Heart right ventricle (tissue), 16 donors: ENCODE measurements around the gene CLDN7. TPM values are rescaled to one million over a fixed set of nuclear protein-coding genes. Genes with fewer than 3 reads are reported as not detected.
A peak's percentile ranks its signal among the peaks of the same experiment; 100 is the strongest.

Experiments
- ATAC-seq, 8 donors: fragments of 200-7000 bp; cut with Tn5 transposase; one replicate each; pipeline ENCODE4 v1.9.1; 2020; ENCODE audit warnings: mild to moderate bottlenecking in 8 of 8, moderate library complexity in 8 of 8, moderate number of reproducible peaks in 1 of 8
- DNase-seq, 2 donors: peaks; one replicate each; pipeline ENCODE4 v3.0.0-alpha.2; 2020
- H3K27ac ChIP-seq, 10 donors: fragments of 200-600 bp; sonication (generic) in 2 of 10; one replicate each; pipeline versions ENCODE4 v1.5.0 to v1.8.0; 2020 to 2022; ENCODE audit warnings: mild to moderate bottlenecking in 3 of 10
- H3K27me3 ChIP-seq, 7 donors: fragments of 200-600 bp; one replicate each; pipeline ENCODE4 v1.8.0; 2021 to 2022; ENCODE audit warnings: mild to moderate bottlenecking in 2 of 7
- H3K36me3 ChIP-seq, 9 donors: fragments of 200-600 bp; sonication (generic) in 1 of 9; one replicate each; pipeline versions ENCODE4 v1.5.0 to v1.8.0; 2020 to 2022; ENCODE audit warnings: mild to moderate bottlenecking in 2 of 9
- H3K4me1 ChIP-seq, 9 donors: fragments of 200-600 bp; sonication (generic) in 1 of 9; one replicate each; pipeline versions ENCODE4 v1.5.0 to v1.8.0; 2020 to 2022; ENCODE audit warnings: mild to moderate bottlenecking in 4 of 9
- H3K4me3 ChIP-seq, 10 donors: fragments of 200-600 bp; sonication (generic) in 2 of 10; one replicate each; pipeline versions ENCODE4 v1.5.0 to v1.8.0; 2020 to 2022; ENCODE audit warnings: mild to moderate bottlenecking in 7 of 10, moderate library complexity in 2 of 10
- H3K9me3 ChIP-seq, 11 donors: fragments of 200-600 bp in 10 of 11; sonication (generic) in 2 of 11; one replicate each; pipeline versions ENCODE4 v1.5.0 to v1.8.0; 2013 to 2022; ENCODE audit warnings: mild to moderate bottlenecking in 2 of 11, control low read depth in 1 of 11, moderate library complexity in 1 of 11
- CTCF ChIP-seq, 9 donors: fragments of 200-600 bp; sonication (generic) in 2 of 9; IDR thresholded peaks; one replicate each; pipeline versions ENCODE4 v1.5.0 to v1.8.0; 2021 to 2022; ENCODE audit warnings: antibody characterized with exemption in 9 of 9, mild to moderate bottlenecking in 5 of 9, moderate library complexity in 1 of 9
- WGBS, 2 donors: extraction: QIAGEN DNeasy Blood & Tissue Kit; methylation state at CpG; one replicate each; pipeline ENCODE4 v1.1.7; 2013; ENCODE audit warnings: inconsistent platforms in 1 of 2; 5-methylcytosine and 5-hydroxymethylcytosine counted together
- intact Hi-C, 10 donors: fragments of 100-400 bp; cut with DNase I; formaldehyde crosslinking; loops; one replicate each; pipeline versions ENCODE4 v1.11.1 to v1.14.2; 2022
- polyA plus RNA-seq, 2 donors: library from polyadenylated mRNA; stranded (reverse); fragments of 200-250 nt; gene quantifications; one replicate each; pipeline ENCODE4 v1.2.3, GENCODE V29; 2013
- total RNA-seq, 10 donors: library from RNA; stranded (reverse); fragmentation: NEBNext Ultra II Directional in 3 of 10; extraction: Animal tissue kit (Norgen Biotek cat#: 25700) in 3 of 10; gene quantifications; one replicate each; pipeline versions ENCODE4 v1.2.1 to v1.2.4, GENCODE V29; 2021 to 2023
- donor health status: Arrhythmogenic right ventricular cardiomyopathy.
- donor health status: ischemic (EF 13 %, LVEDD 7.1; RV severe dilation, severe dysfunction).
- donor health status: healthy with polysubstance abuse.
- donor health status: DM: no; HTN: yes; CAD: no.
- donor health status: DM: no; HTN: no; CAD: no.
- donor health status: ischemic (EF 25% LVEDD 6.9; RV normal size, moderate dysfunction).
- donor health status: ischemic (EF 25% LVEDD 5.7; RV mildly dilated, moderate dysfunction).
- donor health status: healthy.
- donor health status: DM: yes; HTN: yes; CAD: no.
- donor health status: Ischemic cardiomyopathy.
- donor health status: ischemic (EF 35%, LVEDD 5.7; RV mildly dilated, moderate dysfunction).
- donor health status: nonischemic (EF 11% LVEDD 7.7; RV severe dilation, severe dysfunction).
- donor health status: DM: yes; HTN: yes; CAD: no.
- donor health status: PGD.
- donor health status: ischemic (EF 29% LVEDD 5.4; RV normal size, mild dysfunction).
- donor health status: nonischemic (EF 23%, LVEDD 6.1; RV moderate dilation, normal function).

The CLDN7 gene
- total and polyA plus RNA-seq, 12 donors, result 0.39 to 2.5 (median 0.90) TPM

GRCh38 chr17:7292194-7292593 is 29.9 kb upstream of the CLDN7 start:
- Histone ChIP-seq H3K4me1 (peaks cover 21 to 70% (median 58%) of the 10 kb centered on the region in 9 donors), H3K4me3 (no peak overlapping the region), H3K27ac (peak overlapping the region in 6 of 10 donors; percentile 7 to 55 (median 27)), H3K9me3 (no peaks in the 10 kb centered on the region), H3K27me3 (peaks cover 0 to 80% (median 39%) of the 10 kb centered on the region in 7 donors), H3K36me3 (peaks cover 0 to 7% (median 0%) of the 10 kb centered on the region in 9 donors)
- WGBS, 2 donors, result 77 to 80% methylated on average over 2 of the region's 2 CpGs
- DNase-seq (no peak), ATAC-seq (no peak)
- TF ChIP-seq CTCF (IDR thresholded peaks at IDR 0.05), result no peak
- intact Hi-C loops, result loop anchor here in 4 of 10 donors (10.0 kb wide), 2 partner anchors 237 to 247 kb away; partner anchors contain the start of gene SLC16A11 (in 2 of the 4)

- DNase-seq, result no peak
- peak overlapping the region in 7 of 10 donors; percentile 3 to 51 (median 22) for H3K27ac ChIP-seq
- peaks cover 0 to 22% (median 2%) of the 10 kb centered on the region in 9 donors for H3K36me3 ChIP-seq
- H3K4me3 ChIP-seq, result no peak overlapping the region
- 39 to 42% methylated on average over 11 of the region's 11 CpGs for WGBS, 2 donors
- peaks cover 0 to 77% (median 39%) of the 10 kb centered on the region in 7 donors for H3K27me3 ChIP-seq
- no peak for TF ChIP-seq CTCF (IDR thresholded peaks at IDR 0.05)
- H3K4me1 ChIP-seq, result peaks cover 18 to 65% (median 48%) of the 10 kb centered on the region in 9 donors
- H3K9me3 ChIP-seq, result no peaks in the 10 kb centered on the region
- ATAC-seq, result peak in 5 of 8 donors; percentile 2 to 14 (median 5)
- intact Hi-C loops, result loop anchor here in 4 of 10 donors (10.0 kb wide), 2 partner anchors 236 to 246 kb away; partner anchors contain the start of gene SLC16A11 (in 2 of the 4)
These were observed 28.4 kb upstream of the CLDN7 start for GRCh38 chr17:7290685-7291084.

GRCh38 chr17:7290166-7290565 is 27.9 kb upstream of the CLDN7 start:
- intact Hi-C loops, result loop anchor here in 4 of 10 donors (10.0 kb wide), 2 partner anchors 235 to 245 kb away; partner anchors contain the start of gene SLC16A11 (in 2 of the 4)
- ATAC-seq, result peak in 4 of 8 donors; percentile 0 to 2 (median 1)
- peaks cover 0 to 27% (median 6%) of the 10 kb centered on the region in 9 donors for H3K36me3 ChIP-seq
- H3K9me3 ChIP-seq, result no peaks in the 10 kb centered on the region
- peaks cover 0 to 72% (median 39%) of the 10 kb centered on the region in 7 donors for H3K27me3 ChIP-seq
- WGBS, 2 donors, result 86 to 87% methylated on average over 19 of the region's 19 CpGs
- H3K4me1 ChIP-seq, result peaks cover 18 to 65% (median 44%) of the 10 kb centered on the region in 9 donors
- no peak for DNase-seq
- no peak overlapping the region for H3K4me3 ChIP-seq
- H3K27ac ChIP-seq, result peak overlapping the region in 7 of 10 donors; percentile 9 to 51 (median 38)
- TF ChIP-seq CTCF (IDR thresholded peaks at IDR 0.05), result no peak

GRCh38 chr17:7289256-7290032 is 27.2 kb upstream of the CLDN7 start:
- intact Hi-C loops, result loop anchor here in 4 of 10 donors (10.0 kb wide), 2 partner anchors 235 to 245 kb away; partner anchors contain the start of gene SLC16A11 (in 2 of the 4)

More at GRCh38 chr17:7289256-7290032, 27.2 kb upstream of the CLDN7 start:
- H3K9me3 ChIP-seq, result no peaks in the 10 kb centered on the region
- ATAC-seq (peak; percentile 2 to 34 (median 20)), DNase-seq (no peak)
- peaks cover 12 to 67% (median 39%) of the 10 kb centered on the region in 9 donors for H3K4me1 ChIP-seq
- peak overlapping the region in 5 of 10 donors; percentile 15 to 48 (median 38) for H3K27ac ChIP-seq
- no peak overlapping the region for H3K4me3 ChIP-seq
- 73 to 79% methylated on average over 13 to 18 of the region's 18 CpGs for WGBS, 2 donors
- H3K36me3 ChIP-seq, result peaks cover 0 to 34% (median 7%) of the 10 kb centered on the region in 9 donors
- no peak for TF ChIP-seq CTCF (IDR thresholded peaks at IDR 0.05)
- peaks cover 0 to 67% (median 33%) of the 10 kb centered on the region in 7 donors for H3K27me3 ChIP-seq
